ENCODE data around the gene DGAT2L6.

DNA sequence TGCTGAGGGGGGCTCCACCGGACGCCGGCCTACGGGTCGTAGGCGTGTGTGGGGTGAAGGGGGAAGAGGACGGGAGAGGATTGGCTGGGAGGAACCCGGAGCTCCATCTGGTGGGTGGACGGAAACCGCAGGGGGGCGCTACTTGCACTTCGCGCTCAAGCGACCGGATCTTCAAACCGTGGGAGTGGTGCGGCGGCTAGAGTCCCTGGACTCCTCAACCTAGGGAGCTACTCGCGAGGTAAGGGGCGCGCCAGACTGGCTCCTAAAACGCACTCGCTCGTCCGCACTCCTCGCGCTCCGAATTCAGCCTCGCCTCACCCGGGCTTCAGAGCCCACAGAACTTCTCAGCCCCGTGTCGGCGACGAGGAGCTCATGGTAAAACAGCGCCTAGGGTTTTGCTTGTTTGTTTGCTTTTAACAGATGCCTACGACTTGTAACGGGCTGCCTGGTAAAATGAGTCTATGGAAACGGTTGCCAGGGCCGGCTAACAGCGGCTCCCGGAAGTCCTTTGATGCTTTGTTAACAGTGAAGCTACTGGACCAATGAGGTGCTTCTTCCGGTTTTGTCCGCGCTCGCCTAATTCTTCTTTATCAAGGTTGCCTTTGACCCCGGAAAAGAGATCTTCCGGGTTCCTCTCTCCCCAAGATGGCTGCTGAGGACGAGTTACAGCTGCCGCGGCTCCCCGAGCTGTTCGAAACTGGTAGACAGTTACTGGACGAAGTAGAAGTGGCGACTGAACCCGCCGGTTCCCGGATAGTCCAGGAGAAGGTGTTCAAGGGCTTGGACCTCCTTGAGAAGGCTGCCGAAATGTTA is 43.8 kb upstream of the DGAT2L6 start, which contains the start of gene IGBP1:
- peak in 1 of 2 donors; percentile 7 for TF ChIP-seq RAD21 (IDR thresholded peaks at IDR 0.05)
- TF ChIP-seq TAF1 (conservative IDR thresholded peaks at IDR 0.05): peak; percentile 88
- TF ChIP-seq CTCF (IDR thresholded peaks at IDR 0.05; ENCODE audit: low read depth, low read length, missing input control): peak; percentile 17
- no peak for TF ChIP-seq RXRA (IDR thresholded peaks at IDR 0.05)
- peak; percentile 98 for TF ChIP-seq YY1 (IDR thresholded peaks at IDR 0.05)
- TF ChIP-seq ZBTB33 (IDR thresholded peaks at IDR 0.05): no peak

Data from liver (tissue), 3 donors.